Superior temporal gyrus (tissue), 1 donor: ENCODE measurements around the gene CC2D2A.
A peak's percentile ranks its signal among the peaks of the same experiment; 100 is the strongest.

Experiments used
- DNase-seq: peaks from one replicate; pipeline ENCODE4 v3.0.0-alpha.2; 2016; ENCODE audit errors: extremely low spot score

CC2D2A gene

DNA sequence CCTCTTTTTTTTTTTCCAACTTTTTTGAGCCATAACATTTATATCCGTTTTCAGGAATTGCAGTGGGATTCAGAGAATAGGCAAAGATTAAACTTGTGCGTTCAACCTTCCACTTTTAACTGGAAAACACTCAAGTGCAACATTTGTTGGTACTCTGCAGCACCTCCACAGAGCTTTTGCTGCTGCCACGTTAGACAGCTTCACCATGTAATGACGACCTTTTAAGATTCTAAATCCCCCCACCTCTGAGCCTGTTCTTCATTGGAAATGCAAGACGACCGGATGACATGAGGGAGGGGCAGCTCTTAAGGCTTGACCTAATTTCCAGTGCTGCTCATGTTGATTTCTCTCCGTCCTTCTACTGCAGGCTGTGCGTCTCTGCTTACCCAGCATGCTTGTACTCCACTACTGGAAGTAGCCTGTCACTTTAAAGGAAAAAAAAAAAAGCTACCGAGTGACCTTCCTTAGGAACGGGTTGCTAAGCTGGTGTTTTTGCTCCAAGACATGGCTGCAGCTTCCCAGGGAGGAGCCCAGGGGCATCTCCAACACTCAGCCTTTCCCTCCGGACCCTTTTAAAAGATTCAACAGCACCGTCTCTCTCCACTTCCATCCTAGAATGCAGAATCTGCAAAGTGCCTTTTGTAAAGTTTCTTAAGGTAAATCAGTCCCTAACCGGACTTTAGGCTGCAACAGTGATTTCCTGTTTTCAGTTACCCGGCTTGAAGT is at the start of gene CC2D2A:
CC2D2A (plus strand) TSS at position 481 of the 726 bp plus-strand sequence. CDS start 6,051 bp downstream, outside the sequence.
- DNase-seq, result peak; percentile 59

DNA sequence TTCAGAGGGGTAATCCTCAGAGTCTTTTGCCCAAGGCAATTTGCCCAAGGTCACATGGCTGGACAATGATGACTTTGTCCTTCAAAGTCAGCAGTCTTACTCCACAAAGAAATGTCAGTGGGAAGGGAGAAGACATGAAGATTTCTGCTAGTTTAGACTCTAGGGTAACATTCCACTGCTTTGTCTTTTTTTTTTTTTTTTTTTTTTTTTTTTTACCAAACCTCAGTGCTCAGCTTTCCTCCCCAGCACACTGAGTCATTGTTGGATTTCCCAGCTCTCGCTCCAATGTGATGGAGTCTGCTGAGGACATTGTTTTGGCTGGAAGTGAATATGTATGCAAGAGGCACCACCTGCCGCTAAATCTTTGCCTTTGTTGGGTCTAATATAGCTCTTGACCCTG is 49.0 kb upstream of the CC2D2A start:
- peak; percentile 62 for DNase-seq

- no peak for DNase-seq
These were observed 46.4 kb upstream of the CC2D2A start for GRCh38 chr4:15423285-15423711.

DNA sequence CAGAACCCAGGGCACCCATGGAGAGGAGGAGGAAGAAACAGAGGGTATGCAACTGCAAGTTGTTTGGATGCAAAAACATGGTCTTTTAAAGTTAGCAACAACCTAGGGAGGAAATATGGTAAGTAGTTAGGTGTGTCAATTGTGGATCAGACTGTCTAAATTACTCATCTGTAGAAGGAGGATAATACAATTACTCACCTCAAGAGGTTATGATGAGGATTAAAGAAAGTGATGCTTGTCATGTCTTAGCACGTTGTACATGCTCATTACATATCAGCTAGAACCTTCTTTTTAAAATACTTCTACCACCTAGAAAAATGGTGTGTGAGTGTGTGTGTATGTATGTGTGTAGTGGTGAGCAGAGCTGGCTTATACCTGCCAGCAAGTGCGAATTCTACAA is 44.2 kb upstream of the CC2D2A start:
- no peak for DNase-seq

- DNase-seq, result no peak
These were observed 42.5 kb upstream of the CC2D2A start for GRCh38 chr4:15427161-15427560.

DNA sequence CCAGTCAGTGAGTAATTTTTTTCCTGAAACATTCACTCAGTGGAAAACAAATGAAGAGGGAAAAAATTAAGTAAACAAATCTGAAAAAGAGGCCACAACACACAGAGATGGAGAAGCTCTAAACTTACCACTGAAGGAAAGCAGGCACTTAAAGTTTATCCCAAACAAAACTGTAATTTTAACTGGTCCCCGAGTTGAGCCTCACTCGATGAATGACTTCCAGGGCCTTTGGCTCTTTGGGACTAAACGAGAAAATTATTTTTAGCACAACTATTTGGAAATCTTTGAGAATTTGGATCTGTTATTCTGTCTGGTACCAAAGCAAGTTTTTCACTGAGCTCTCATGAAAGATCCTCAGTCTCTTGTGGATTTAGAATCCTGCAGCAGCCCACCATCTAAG is 42.0 kb upstream of the CC2D2A start, which contains the start of gene C1QTNF7:
C1QTNF7 (plus strand) TSS at position 333 of the 400 bp plus-strand sequence. CDS start 7,711 bp downstream, outside the sequence.
- no peak for DNase-seq

- no peak for DNase-seq
These were observed 41.1 kb upstream of the CC2D2A start for GRCh38 chr4:15428611-15429010.

DNA sequence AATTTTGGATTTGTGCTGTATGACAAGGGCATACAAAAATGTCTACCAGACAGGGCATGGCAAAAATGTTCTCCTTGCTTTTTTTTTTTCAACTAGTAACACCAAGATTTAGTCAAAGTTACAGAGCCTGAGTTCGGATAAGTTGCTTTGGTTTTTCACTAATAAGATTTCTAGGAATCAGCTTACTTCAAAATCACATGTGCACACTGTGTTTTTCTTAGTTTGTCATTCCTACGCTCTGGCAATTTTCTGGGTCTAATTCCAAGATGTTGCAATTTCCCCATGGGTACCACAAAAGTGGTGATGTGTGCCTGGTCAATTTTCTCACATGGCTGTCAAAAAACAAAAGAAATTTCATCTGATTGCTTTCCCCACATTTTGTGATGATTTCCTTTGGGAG is 35.6 kb upstream of the CC2D2A start:
- DNase-seq, result no peak

DNA sequence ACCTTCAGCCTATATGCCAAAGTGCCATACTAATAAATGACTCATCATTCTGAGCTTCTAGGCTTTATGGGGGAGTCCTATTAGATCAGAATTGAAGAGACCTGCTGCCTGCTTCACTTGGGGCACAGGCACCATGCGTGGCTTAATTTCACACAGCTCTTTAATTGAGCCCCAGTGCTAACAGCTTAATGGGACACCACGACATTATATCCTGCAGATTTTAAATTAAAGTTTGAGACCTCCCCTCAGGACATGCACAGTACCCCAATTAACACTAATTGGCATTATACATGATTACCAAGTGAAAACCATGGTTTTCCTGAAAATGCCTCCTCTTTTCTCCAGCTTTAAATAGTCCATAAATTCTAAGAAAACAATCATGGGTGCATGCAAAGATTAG is 35.0 kb upstream of the CC2D2A start:
- no peak for DNase-seq

- peak; percentile 55 for DNase-seq
These were observed 33.2 kb upstream of the CC2D2A start for GRCh38 chr4:15436513-15436912.

DNA sequence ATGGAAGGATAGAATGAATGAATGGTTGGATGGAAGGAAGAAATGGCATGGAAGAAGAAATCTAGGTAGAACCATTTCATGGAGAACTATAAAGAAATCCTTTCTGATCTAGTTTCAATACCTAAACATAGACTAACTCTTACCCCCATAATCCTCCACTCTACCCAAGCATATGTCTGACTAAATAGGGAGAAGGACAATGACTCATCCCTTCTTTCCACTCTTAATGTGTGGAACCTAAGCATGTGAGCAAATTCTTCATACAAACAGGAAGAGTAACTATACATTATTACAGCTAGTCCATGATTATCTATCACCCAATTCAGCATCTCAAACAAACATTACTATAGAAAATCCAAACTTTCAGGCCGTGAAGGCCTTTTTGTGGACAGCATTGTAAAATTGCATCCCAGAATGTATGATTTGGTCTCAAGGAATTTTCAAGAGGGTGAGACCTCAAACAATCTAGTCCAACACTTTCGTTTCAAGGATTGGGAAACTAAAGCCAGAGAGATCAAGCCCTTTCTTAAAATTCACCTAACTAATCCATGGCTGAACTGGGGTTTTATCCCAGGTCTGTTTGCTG is 30.6 kb upstream of the CC2D2A start:
- no peak for DNase-seq

DNA sequence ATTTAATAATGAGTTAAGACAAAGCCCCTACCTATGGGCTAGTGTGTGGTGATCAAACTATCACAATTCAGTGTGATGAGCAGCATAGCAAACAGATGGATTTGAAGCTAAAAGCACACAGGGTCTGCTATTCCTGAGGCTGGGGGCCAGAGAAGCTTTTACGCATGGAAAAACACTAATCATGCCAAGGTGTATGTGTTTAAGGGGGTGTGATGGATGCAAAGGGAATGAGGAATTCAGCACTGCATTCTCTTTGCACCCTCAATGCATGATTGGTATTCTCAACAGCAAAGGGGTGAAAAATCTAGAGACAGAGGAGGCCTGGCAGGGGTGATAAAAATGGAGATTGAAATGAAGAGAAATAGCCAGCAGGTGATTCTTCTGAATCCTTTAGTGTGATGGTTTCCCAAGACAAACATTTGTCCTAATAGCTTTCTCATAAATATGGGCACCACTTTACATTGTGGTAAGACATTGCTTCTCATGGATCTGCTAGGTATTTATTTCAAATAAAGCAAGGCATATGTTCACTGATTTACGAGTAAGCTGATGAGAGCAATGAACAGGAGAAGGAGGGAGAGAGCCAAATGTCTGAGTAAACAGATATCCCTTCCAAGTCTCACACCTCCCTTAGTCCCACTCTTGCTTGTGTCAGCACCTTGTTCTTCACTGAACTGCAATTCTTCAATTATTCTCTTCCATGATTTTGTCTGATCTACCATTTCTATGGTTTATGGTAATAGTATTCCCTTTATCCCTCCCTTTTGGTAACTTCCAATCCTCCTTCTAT is 26.1 kb upstream of the CC2D2A start:
- no peak for DNase-seq

DNA sequence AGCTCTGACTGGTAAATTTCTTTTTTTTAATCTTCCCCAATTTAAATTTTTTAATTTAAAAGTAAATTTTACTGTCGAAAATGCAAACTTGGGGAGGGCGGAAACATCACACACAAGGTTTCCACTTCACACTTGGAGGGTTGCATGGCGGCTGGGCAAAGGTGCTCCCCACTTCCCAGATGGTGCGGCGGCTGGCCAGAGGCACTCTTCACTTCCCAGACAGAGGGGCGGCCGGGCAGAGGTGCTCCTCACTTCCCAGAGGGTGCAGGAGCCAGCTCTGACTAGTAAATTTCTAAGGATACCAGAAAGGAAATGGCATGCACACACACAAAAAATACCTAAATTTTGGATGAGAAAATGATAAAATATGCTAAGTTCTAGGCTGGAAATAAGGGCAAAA is 25.4 kb upstream of the CC2D2A start:
- no peak for DNase-seq

- DNase-seq, result no peak
These were observed 24.7 kb upstream of the CC2D2A start for GRCh38 chr4:15444879-15445547.

GRCh38 chr4:15451181-15451865 is 18.4 kb upstream of the CC2D2A start:
- no peak for DNase-seq

GRCh38 chr4:15451866-15452765 is 17.6 kb upstream of the CC2D2A start:
- no peak for DNase-seq

- DNase-seq, result no peak
These were observed 14.4 kb upstream of the CC2D2A start for GRCh38 chr4:15455290-15455689.

GRCh38 chr4:15457406-15458201 is 12.1 kb upstream of the CC2D2A start:
- DNase-seq, result peak; percentile 88

DNA sequence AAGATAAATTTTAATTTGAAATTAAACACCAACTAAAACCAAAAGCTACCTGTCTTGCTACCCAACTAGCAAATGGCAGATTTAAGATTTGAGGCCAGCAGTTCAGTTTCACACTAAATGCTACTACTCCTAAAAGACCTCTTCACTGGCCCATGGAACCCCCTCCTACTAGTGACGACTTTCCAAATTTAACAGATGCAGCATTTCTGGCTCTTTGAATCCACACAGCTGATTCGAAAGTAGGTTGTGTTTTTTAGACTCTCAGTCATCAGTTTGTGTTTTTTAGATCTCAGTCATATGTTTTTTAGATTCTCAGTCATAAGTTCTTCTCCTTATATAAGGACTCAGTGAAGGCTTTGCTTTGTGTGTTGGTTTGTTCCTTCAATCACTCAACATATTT is 11.1 kb upstream of the CC2D2A start:
- DNase-seq, result no peak

GRCh38 chr4:15459706-15460105 is 10.0 kb upstream of the CC2D2A start:
- no peak for DNase-seq
